Right kidney (tissue), 9 donors: ENCODE measurements around the gene CRYL1.
A peak's percentile ranks its signal among the peaks of the same experiment; 100 is the strongest.

Source experiments
- DNase-seq: peaks from one replicate; pipeline ENCODE4 v3.0.0-alpha.2; 2016
- long read RNA-seq, 8 donors: transcript quantifications; one replicate each; lab custom pipeline, GENCODE V29; 2026

CRYL1 gene, protein sequence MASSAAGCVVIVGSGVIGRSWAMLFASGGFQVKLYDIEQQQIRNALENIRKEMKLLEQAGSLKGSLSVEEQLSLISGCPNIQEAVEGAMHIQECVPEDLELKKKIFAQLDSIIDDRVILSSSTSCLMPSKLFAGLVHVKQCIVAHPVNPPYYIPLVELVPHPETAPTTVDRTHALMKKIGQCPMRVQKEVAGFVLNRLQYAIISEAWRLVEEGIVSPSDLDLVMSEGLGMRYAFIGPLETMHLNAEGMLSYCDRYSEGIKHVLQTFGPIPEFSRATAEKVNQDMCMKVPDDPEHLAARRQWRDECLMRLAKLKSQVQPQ
- long read RNA-seq, donor 1, transcript CRYL1-201 (8 exons, 1,485 nt), result major isoform, 57 of 97 reads
- long read RNA-seq, donor 1, transcript CRYL1-209 (7 exons, 1,331 nt), result minor isoform, 19 of 97 reads
- long read RNA-seq, donor 1, partial matches to known transcripts, result 16 of 97 reads
- long read RNA-seq, donor 1, other reads (novel, unspliced or antisense), result 5 of 97 reads
- long read RNA-seq, donor 2, transcript CRYL1-209 (7 exons, 1,331 nt), result minor isoform, 7 of 56 reads
- long read RNA-seq, donor 2, transcript CRYL1-201 (8 exons, 1,485 nt), result major isoform, 49 of 56 reads
- long read RNA-seq, donor 2, partial matches to known transcripts, result 0 of 56 reads
- long read RNA-seq, donor 2, other reads (novel, unspliced or antisense), result 0 of 56 reads
- long read RNA-seq, donor 3, transcript CRYL1-201 (8 exons, 1,485 nt), result major isoform, 25 of 32 reads
- long read RNA-seq, donor 3, partial matches to known transcripts, result 0 of 32 reads
- long read RNA-seq, donor 3, other reads (novel, unspliced or antisense), result 5 of 32 reads
- long read RNA-seq, donor 4, transcript CRYL1-201 (8 exons, 1,485 nt), result major isoform, 35 of 49 reads
- long read RNA-seq, donor 4, partial matches to known transcripts, result 10 of 49 reads
- long read RNA-seq, donor 4, other reads (novel, unspliced or antisense), result 0 of 49 reads
- long read RNA-seq, donor 5, transcript CRYL1-209 (7 exons, 1,331 nt), result minor isoform, 10 of 89 reads
- long read RNA-seq, donor 5, transcript CRYL1-201 (8 exons, 1,485 nt), result major isoform, 73 of 89 reads
- long read RNA-seq, donor 5, partial matches to known transcripts, result 6 of 89 reads
- long read RNA-seq, donor 5, other reads (novel, unspliced or antisense), result 0 of 89 reads
- long read RNA-seq, donor 6, transcript CRYL1-201 (8 exons, 1,485 nt), result major isoform, 56 of 76 reads
- long read RNA-seq, donor 6, transcript CRYL1-209 (7 exons, 1,331 nt), result minor isoform, 7 of 76 reads
- long read RNA-seq, donor 6, partial matches to known transcripts, result 13 of 76 reads
- long read RNA-seq, donor 6, other reads (novel, unspliced or antisense), result 0 of 76 reads
- long read RNA-seq, donor 7, transcript CRYL1-201 (8 exons, 1,485 nt), result major isoform, 69 of 135 reads
- long read RNA-seq, donor 7, transcript CRYL1-209 (7 exons, 1,331 nt), result minor isoform, 11 of 135 reads
- long read RNA-seq, donor 7, partial matches to known transcripts, result 50 of 135 reads
- long read RNA-seq, donor 7, other reads (novel, unspliced or antisense), result 5 of 135 reads
- long read RNA-seq, donor 8, transcript CRYL1-209 (7 exons, 1,331 nt), result minor isoform, 12 of 88 reads
- long read RNA-seq, donor 8, transcript CRYL1-201 (8 exons, 1,485 nt), result major isoform, 57 of 88 reads
- long read RNA-seq, donor 8, partial matches to known transcripts, result 19 of 88 reads
- long read RNA-seq, donor 8, other reads (novel, unspliced or antisense), result 0 of 88 reads

DNA sequence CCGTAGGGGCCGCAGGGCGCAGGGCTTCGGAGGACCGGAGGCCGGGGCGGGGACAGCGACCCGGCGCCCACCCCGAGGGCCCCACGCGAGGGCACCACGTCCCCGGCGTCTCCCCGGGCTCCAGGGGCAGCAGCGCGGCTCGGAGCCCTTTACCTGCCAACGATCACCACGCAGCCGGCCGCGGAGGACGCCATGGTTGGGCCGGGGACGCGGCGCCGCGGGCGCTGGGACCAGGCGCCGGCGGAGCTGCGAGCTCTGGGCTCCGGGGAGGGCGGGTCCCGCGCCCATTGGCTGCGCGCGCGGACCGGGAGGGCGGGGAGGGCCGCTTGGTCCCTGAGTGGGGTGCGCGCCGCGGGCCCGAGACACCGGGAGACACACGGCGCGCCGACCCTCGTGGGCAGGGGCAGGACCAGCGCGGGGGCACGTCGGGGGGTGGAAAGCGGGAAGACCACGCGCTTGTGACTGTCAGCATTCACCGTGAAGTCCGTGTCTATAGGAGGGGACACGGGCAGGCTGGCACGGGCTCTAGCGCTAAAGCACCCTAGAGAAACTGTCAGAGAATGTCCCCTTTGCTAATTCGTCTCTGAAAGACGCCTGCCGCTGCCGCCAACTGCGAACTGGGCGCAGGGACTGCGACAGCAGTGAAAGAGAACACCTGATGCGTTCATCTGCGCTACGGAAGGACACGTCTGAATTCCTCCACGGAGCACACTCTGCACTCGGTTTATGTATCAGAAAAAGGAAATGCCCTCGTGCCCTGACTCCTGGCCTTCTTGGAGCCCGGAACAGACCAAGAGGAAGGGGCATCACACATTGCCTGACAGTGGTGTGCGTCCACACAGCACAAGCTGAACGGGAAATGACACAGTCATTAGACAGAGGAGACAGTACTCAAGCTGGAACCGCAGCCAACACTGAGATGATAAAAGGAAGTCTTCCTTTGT, at the start of gene CRYL1:
Gene CRYL1 (minus strand): TSS at position 257 of the 944 bp plus-strand sequence. CDS start 63 bp downstream, at position 194.
- DNase-seq, result peak; percentile 85

DNA sequence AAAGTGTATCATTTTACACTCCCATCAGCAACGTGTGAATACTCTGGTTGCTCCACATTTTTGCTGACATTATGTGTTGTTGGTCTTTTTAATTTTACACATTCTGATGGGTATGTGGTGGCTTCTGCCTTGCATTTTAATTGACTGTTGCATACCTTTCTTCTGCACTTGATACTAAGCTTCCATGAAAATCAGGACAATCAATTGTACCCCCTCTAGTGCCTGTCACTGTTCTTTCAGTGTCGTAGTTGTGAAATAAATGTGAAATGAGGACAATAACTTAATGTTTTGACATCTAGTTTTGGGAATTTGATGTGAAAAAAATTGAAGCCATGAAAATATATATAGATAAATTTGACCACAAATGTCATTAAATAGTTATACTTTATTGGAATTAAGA, 48.0 kb upstream of the CRYL1 start:
- DNase-seq, result no peak

DNA sequence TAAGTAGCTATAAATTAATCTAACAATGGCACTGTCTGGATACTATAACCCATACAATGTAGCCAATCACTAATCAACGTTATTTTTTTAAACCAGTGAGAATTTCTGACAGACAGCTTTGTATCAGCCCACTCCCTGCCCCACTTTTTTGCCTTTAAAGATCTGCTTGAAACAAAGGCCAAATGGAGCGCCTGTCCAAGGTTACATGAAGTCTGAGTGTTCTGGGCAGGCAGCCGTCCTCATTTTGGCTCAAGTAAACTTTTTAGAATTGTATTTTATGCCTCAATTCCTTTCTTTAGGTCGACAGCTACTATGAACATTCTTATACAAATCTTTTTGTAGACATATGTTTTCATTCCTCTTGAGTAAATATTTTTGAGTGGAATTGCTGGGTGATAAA, 47.5 kb upstream of the CRYL1 start:
- DNase-seq, result no peak

DNA sequence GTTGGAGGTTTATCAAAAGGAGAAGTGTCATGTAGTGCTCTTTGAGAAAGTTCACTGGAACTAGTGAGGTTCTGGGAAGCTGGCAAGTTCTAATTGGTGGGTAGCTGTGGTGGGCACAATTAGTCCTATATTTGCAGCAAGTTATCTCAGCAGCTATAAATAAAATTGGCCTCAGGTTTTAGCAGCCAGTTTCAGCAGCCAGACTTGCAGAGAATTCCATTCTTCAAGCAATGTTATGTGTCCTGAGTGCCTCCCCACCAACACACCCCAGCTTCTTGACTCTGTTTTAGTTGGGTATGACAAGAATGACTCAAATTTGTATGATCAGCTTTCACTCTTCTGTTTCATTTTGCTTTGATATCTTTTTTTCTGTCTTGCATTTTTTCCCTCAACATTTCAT, 46.0 kb upstream of the CRYL1 start:
- no peak for DNase-seq

DNA sequence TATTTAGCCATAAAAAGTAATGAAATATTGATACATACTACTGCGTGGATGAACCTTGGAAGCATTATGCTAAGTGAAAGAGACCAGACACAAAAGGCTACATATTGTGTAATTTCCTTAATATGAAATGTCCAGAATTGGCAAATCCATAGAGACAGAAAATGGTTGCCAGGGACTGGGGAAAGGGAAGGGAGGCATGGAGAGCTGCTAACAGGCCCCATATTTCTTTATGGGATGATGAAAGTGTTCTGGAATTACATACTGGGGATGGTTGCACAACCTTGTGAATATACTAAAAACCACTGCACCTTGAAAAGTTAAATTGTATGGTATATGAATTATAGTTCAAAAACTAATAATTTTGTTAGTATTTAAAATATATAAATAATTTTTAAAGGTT, 44.9 kb upstream of the CRYL1 start:
- no peak for DNase-seq

DNA sequence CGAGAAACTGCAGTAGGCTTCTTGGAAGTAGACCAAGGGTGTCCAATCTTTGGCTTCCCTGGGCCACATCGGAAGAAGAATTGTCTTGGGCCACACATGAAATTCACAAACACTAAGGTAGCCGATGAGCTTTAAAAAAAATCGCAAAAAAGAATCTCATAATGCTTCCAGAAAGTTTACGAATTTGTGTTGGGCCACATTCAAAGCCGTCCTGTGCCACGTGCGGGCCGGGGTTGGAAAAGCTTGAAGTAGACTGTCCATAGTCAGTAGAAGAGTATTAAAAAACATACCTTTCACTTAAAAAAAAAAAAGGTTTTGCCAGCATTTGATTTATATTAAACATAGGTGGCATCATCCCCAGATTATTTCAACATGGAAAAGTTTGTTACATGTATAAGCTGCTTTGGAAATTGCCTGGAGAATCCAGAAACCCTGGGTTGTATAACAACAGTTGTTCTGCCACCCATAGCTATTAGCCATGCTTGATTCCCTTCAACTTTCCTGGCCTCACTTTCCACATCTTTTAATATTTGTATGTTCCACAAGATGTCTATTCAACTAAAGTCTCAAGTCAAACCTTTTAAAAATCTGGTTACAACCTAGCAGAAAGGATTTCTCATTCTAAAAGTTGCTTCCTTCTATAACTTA, 42.3 kb upstream of the CRYL1 start:
- peak; percentile 45 for DNase-seq

DNA sequence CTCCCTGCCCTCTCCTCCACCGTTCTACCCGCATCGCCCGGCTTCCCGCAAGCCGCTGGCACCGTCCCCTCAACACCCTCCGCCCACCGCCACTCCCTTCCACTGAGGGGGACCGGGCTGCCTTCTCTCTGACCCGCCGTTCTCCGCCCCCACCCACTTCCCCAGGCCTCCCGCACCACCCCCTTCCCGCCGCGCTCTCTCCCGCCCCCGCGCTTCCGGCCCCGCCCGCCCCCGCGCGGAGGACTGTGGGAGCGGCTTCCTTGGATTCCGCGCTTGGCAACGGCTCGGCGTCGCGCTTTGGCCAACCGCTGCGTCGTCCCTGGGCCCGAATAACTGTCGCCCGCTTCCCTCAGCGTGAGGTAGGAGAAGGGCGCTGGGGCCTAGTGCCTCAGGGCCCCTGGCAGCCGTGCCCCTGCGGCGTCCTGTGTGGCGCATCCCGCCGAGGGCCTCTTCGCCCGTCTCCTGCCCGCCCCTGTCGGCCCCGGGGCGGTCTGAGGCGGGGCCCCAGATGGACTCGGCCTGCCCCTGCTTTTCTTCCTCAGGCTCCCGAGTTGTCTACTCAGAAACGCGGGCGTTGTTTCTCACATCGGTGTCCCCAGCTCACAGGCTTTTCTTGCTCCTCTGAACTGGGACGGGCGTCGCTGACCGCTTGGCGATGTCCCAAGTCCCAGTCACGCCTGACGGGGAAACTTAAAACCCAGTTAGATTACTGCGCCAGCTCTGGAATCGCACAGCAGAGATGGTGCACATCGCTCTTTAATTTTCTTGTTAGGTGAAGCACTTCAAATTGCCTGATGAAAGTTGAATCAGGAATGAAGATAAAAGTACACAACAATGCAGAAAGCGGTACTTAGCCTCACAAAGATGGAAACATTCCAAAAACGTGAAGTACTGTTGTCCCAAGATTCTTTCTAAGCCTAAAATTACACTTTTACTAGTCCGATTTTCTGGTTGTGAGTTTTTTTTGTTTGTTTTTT, 41.5 kb upstream of the CRYL1 start, which contains the start of gene IFT88:
Gene IFT88 (plus strand): TSS at position 260 of the 977 bp plus-strand sequence. CDS start 7,229 bp downstream, outside the sequence.
- DNase-seq, result peak; percentile 99

DNA sequence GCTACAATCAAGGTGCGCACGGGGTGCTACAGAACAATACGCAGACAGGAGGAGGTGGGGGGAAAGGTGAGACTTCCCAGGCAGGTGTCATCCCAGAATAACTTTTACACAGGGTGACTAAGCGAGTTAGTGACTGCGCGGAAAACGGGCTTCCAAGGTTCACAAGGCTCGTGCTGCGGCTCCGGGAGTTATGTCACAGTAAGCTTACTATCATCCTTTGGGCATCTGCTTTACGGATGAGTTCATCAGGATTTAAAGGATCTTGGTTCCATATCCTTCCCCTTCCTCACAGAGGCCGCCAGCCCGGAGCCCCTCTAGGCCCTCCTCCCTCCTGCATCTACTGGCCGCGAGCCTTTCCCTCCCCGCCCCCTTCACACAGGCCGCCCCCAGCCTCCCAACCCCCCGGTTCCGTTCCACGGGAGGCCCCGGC, 40.8 kb upstream of the CRYL1 start:
- peak; percentile 90 for DNase-seq

DNA sequence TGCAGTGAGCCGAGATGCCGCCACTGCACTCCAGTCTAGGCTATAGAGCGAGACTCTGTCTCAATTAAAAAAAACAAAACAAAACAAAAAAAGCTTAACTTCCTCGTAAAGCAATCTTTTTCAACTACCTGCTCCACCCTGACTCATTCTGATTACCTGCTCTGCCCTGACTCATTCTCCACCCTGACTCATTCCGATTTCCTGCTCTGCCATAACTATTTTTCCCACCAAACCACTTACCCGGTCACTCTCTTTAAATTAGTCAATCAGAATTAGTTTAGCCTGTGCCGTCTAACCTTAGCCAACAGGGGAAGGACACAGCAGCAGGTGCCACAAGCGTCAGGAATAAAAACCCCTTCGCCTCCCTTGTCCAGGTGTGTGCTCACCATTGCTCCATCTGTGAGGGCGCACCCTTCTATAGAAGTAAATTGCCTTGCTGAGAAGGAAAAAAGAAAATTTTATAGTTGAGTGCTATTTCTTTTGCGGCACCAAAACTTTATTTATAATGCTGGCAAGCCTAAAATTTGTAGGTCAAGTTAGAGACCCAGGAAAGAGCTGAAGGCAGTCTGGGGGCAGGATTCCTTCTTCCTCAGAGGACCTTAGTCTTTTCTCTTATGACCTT, 39.6 kb upstream of the CRYL1 start:
- DNase-seq, result no peak

DNA sequence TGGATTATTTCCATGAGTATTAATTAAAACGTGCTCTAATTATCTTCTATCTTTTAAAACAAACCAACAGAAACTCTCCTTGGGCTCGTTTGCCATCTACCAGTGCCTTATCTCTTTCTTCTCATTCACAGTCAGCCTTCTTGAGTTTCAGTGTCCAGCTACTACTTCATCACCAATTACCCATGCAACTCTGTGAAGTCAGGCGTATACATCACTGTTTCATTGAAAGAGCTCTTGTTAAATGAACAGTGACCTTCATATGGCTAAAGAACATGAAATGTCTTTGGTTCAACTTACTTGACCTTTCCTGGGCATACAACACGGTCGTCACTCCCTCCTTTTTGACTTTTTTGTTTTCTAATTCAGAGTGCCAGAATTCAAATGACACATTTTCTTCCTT, 36.1 kb upstream of the CRYL1 start:
- DNase-seq, result no peak

DNA sequence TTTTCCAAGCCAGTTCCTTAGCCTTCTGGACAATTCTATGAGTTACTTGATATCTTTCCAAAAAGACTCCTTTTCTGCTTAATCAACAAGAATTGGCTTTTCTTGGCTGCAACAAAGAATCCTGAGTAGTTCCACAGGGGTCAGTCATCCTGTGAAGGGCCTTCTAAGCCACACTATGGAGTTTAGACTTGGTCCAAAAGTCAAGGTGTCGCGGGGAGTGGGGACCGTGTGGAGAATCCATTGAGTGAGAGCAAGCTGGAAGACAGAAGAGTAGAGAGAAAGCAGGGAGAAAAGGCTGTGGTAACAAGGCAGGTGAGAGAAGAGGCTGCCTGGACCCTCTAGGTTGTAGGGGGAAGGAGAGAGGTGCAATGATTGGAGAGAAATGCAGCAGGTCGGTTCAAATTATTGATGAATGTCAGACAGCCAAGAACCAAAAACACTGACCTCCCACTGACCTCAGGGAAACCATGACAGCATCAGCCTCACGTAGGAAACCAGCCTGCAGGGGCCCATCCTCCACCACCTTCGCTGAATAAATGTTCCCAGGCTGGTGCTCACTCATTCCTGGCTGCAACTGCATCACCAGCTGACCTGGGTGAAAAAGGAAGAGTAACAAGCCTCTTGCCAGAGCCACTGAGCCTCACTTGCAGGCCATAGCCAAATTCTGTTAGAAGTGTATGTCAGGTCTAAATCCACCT, 34.2 kb upstream of the CRYL1 start:
- no peak for DNase-seq

DNA sequence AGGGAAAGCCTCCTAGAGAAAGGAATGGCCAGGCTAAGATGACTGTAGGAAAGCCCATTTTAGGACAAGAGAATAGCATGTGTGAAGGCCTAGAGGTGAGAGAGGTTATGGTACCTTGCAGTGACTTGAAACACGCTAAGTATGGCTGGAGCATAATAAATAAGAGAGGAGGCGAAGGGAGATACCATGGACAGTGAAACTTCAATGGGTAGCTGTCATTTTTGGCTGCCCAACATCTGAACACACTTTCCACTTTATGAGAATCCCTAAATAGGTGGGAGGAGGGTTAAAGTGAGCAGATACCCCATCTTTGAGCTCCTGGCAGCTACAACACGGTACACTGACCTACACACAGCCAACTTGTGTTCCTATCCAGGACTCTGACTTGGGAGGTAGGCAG, 33.3 kb upstream of the CRYL1 start:
- DNase-seq, result no peak

DNA sequence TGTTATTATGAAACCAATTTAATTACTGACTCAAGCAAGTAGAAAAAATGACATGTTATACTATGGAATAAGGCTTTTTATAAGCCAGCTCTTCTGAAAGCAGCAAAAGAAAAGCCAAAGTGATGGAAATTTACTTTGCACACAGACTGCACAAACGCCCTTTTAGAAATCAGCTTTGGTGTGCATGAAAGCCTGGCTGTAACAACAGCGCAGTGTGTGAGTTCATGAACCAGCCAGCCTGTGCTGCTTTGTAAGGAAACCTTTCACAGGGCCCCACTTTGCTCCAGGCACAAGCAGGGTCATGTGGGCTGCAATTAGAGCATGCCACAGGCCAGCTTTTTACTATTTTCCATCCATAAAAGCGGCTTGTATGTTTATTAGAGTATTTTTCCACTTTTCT, 27.7 kb upstream of the CRYL1 start:
- no peak for DNase-seq

DNA sequence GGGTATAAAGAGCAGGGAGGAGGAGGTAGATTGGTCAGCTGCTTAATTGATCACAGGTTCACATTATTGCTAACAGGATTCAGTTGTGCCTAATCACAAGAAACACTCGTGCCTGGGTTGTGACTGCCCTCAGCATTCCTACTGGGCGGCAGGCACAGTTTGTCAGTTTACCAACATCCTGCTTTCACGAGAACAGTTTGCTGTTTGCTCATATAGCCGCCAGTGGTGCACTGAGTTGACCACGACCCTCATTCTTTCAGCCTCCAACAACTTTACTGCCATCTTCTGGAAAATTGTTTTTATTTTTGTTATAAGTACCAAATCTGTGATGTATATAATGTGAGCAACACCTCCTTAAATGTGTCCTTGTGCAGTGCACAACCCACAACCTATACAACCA, 25.1 kb upstream of the CRYL1 start:
- no peak for DNase-seq

DNA sequence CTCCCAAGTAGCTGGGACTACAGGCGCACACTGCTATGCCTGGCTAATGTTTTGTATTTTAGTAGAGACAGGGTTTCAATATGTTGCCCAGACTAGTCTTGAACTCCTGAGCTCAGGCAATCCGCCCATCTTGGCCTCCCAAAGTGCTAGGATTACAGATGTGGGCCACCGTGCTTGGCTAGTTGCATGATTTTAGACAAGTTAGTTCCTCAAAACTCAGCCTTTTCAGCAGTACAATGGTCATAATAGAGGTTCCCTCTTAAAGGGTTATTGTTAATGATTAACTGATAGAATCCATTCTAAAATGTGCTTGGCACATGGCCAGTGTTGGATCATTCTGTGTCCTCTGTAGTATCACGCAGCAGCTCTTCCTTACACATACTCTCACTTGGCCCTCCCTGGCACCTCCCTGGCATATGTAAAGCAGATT, 21.8 kb upstream of the CRYL1 start:
- DNase-seq, result no peak

DNA sequence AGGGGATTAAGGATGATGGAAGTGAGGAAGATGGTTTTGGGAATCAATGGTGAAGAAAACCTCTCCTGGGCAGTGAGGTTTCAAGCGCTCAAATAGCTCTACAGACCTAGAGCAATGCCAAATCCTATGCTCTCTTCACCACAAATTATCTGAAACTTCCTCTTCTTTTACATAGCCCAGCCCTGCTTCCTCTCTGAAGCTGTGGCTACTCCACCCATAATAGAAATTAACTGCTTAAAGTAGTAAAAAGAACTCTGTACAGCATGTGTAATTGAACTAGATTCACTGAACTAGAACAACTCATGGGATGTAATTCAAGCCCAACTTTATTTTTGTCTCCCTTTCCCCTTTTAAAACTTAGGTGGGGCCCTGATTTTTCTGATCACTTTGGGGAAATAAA, 20.9 kb upstream of the CRYL1 start:
- no peak for DNase-seq
